Stimulated activated naive B cell treated with anti-CD40 and anti-IgM and Interleukin-4, amounts not matched to agents 10 μg/mL and 1 μg/mL and 100 μg/mL, for 72 hours (primary cell): ENCODE results near the gene TBC1D32.
"Not testable (repeated sequence)": the region's sequence is repeated elsewhere in the genome, so short reads cannot be mapped to it uniquely, and the experiment has no call there.

ENCODE experiments used
- ATAC-seq, 2 donors: fragments of 150-1000 bp; cut with Tn5 transposase; replicated peaks; 2 replicates each; pipeline ENCODE4 v1.10.0; 2021; ENCODE audit warnings: moderate library complexity in 1 of 2
- DNase-seq: peaks from one replicate; pipeline ENCODE4 v3.0.0; 2021
- H3K27ac Mint-ChIP-seq: one replicate; pipeline ENCODE4 v1.8.0; 2022; ENCODE audit warnings: mild to moderate bottlenecking, mixed read lengths
- H3K27me3 Mint-ChIP-seq, 2 donors: one replicate each; pipeline ENCODE4 v1.8.0; 2022; ENCODE audit warnings: mixed read lengths in 2 of 2
- H3K36me3 Mint-ChIP-seq, 2 donors: one replicate each; pipeline ENCODE4 v1.8.0; 2022; ENCODE audit warnings: mixed read lengths in 2 of 2, mild to moderate bottlenecking in 1 of 2
- H3K4me1 Mint-ChIP-seq, 2 donors: one replicate each; pipeline ENCODE4 v1.8.0; 2022; ENCODE audit warnings: mixed read lengths in 2 of 2, mild to moderate bottlenecking in 1 of 2
- H3K4me3 Mint-ChIP-seq, 2 donors: one replicate each; pipeline ENCODE4 v1.8.0; 2022; ENCODE audit warnings: mild to moderate bottlenecking in 2 of 2, mixed read lengths in 2 of 2, moderate library complexity in 1 of 2
- H3K9me3 Mint-ChIP-seq, 2 donors: one replicate each; pipeline ENCODE4 v1.8.0; 2022; ENCODE audit warnings: mixed read lengths in 2 of 2, mild to moderate bottlenecking in 1 of 2

The TBC1D32 gene

DNA sequence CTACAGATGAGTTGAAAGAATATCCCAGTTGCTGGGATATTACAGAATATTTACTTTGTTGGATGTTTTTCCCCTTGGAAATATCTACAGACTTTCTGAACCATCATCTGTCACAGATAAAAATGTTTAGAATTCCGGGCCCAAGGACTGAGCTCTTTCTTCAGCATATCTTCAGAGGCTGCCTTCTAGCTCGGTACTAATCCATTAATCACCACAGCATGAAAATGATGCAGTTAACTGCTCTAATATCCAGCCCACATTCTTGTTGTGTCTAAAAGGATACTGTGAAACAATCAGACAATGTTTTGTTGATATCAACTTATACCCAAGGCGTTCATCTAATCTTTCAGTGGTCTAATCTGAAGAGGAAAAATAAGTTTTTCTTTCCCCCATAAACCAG lies 247.4 kb downstream of the TBC1D32 start:
- no peak for ATAC-seq
- H3K4me1 Mint-ChIP-seq = no peaks in the 10 kb centered on the region
- H3K27ac Mint-ChIP-seq = no peak overlapping the region
- no peak overlapping the region for H3K4me3 Mint-ChIP-seq
- no peak for DNase-seq
- H3K9me3 Mint-ChIP-seq = no peaks in the 10 kb centered on the region
- H3K36me3 Mint-ChIP-seq = no peaks in the 10 kb centered on the region
- H3K27me3 Mint-ChIP-seq = no peaks in the 10 kb centered on the region

- DNase-seq (no peak), ATAC-seq (no peak)
- no peaks in the 10 kb centered on the region for H3K27me3 Mint-ChIP-seq
- no peak overlapping the region for H3K27ac Mint-ChIP-seq
- peaks cover 0 to 5% of the 10 kb centered on the region in 2 donors for H3K4me1 Mint-ChIP-seq
- no peak overlapping the region for H3K4me3 Mint-ChIP-seq
- peaks cover 0 to under 1% of the 10 kb centered on the region in 2 donors for H3K9me3 Mint-ChIP-seq
- peaks cover 2 to 5% of the 10 kb centered on the region in 2 donors for H3K36me3 Mint-ChIP-seq
Measured at GRCh38 chr6:121076119-121076518, 258.2 kb downstream of the TBC1D32 start.

- H3K4me3 Mint-ChIP-seq, H3K27me3 Mint-ChIP-seq, ATAC-seq, H3K4me1 Mint-ChIP-seq, DNase-seq, H3K27ac Mint-ChIP-seq: not testable (repeated sequence)
- peaks cover 14 to 23% of the 10 kb centered on the region in 2 donors for H3K9me3 Mint-ChIP-seq
- H3K36me3 Mint-ChIP-seq = peaks cover 24 to 28% of the 10 kb centered on the region in 2 donors
Measured at GRCh38 chr6:121068749-121069148, 265.5 kb downstream of the TBC1D32 start.

DNA sequence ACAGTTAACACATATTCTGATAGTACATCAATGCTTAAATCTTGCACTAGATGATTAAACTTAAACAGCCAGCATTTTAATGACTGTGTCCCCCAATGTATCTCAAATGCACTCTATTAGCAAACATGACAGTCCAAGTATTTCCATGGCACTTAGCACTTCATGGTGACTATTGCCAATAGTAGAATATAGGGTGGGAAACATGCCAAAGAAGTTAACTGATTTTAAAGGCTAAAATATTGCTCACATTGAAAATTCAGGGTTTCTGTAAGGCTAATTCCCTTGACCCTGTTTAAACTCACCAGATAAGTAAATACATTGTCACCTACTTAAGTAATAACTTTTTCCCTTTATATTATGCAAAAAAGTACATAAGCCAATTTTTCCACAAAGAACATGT lies 266.9 kb downstream of the TBC1D32 start:
- peaks cover 26 to 34% of the 10 kb centered on the region in 2 donors for H3K36me3 Mint-ChIP-seq
- no peaks in the 10 kb centered on the region for H3K27me3 Mint-ChIP-seq

GRCh38 chr6:121064345-121064744 lies 269.9 kb downstream of the TBC1D32 start:
- Mint-ChIP-seq H3K4me1 (no peaks in the 10 kb centered on the region), H3K27me3 (no peaks in the 10 kb centered on the region), H3K9me3 (peaks cover 20 to 22% of the 10 kb centered on the region in 2 donors), H3K4me3 (no peak overlapping the region), H3K27ac (no peak overlapping the region), H3K36me3 (peaks cover 15 to 18% of the 10 kb centered on the region in 2 donors)
- DNase-seq (no peak), ATAC-seq (no peak)

More for the DNA sequence above, 266.9 kb downstream of the TBC1D32 start:
- DNase-seq (no peak), ATAC-seq (no peak)
- Mint-ChIP-seq H3K4me3 (no peak overlapping the region), H3K4me1 (no peaks in the 10 kb centered on the region), H3K9me3 (peaks cover 19 to 28% of the 10 kb centered on the region in 2 donors), H3K27ac (no peak overlapping the region)

GRCh38 chr6:121055572-121056163 lies 278.6 kb downstream of the TBC1D32 start:
- Mint-ChIP-seq H3K4me3 (no peak overlapping the region), H3K27ac (no peak overlapping the region), H3K27me3 (no peaks in the 10 kb centered on the region), H3K9me3 (no peaks in the 10 kb centered on the region), H3K4me1 (peaks cover 0 to 5% of the 10 kb centered on the region in 2 donors), H3K36me3 (no peaks in the 10 kb centered on the region)
- ATAC-seq = peak; percentile 54 to 62
- DNase-seq = no peak

DNA sequence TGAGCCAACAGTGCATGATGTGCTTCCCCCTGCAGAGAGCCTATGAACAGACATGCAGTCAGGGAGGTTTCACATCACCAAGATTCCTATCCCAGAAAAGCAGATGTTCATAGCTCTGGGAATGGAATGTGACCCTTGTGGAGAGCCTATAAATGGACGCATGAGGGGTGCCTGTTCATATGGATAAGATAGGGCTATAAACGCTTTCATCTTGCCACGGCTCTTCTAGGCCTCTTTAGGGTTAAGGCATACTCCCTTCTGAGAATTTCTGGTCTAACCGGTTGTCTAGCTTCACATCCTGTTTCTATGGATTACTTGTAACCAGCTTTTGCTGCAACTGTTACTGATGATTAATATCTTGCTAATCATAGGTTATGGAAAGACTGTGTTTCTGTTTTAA lies 285.7 kb downstream of the TBC1D32 start:
- H3K9me3 Mint-ChIP-seq, DNase-seq, H3K4me1 Mint-ChIP-seq, ATAC-seq, H3K4me3 Mint-ChIP-seq, H3K27me3 Mint-ChIP-seq, H3K36me3 Mint-ChIP-seq, H3K27ac Mint-ChIP-seq: not testable (repeated sequence)

GRCh38 chr6:121044905-121045304 lies 289.4 kb downstream of the TBC1D32 start:
- H3K27ac Mint-ChIP-seq, H3K4me1 Mint-ChIP-seq, H3K36me3 Mint-ChIP-seq: not testable (repeated sequence)

DNA sequence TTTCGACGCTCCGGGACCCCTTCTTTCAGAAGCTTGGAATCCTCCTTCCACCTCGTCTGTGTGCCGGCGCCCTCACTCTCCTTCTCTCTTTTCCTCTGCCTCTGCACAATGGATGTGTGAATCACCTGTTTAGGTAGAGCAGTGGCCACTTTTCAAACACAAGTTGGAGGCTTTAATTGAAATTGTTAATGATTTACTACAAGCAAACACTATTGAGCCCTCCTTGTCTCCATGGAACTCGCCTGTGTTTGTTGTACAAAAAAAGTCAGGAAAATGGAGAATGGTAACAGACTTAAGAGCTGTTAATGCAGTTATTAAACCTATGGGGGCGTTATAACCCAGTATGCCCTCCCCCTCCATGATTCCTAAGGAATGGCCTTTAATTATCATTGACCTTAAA lies 290.6 kb downstream of the TBC1D32 start:
- not testable (repeated sequence) for H3K9me3 Mint-ChIP-seq, ATAC-seq, H3K4me3 Mint-ChIP-seq

More at GRCh38 chr6:121044905-121045304, 289.4 kb downstream of the TBC1D32 start:
- not testable (repeated sequence) for DNase-seq, ATAC-seq, H3K4me3 Mint-ChIP-seq, H3K9me3 Mint-ChIP-seq, H3K27me3 Mint-ChIP-seq

GRCh38 chr6:121043211-121043610 lies 291.1 kb downstream of the TBC1D32 start:
- not testable (repeated sequence) for H3K27me3 Mint-ChIP-seq, DNase-seq, H3K4me3 Mint-ChIP-seq, H3K27ac Mint-ChIP-seq, H3K36me3 Mint-ChIP-seq, ATAC-seq, H3K9me3 Mint-ChIP-seq, H3K4me1 Mint-ChIP-seq

More for the DNA sequence above, 290.6 kb downstream of the TBC1D32 start:
- not testable (repeated sequence) for DNase-seq, H3K27ac Mint-ChIP-seq, H3K36me3 Mint-ChIP-seq, H3K27me3 Mint-ChIP-seq, H3K4me1 Mint-ChIP-seq

- Mint-ChIP-seq H3K4me1 (no peaks in the 10 kb centered on the region), H3K4me3 (no peak overlapping the region), H3K36me3 (no peaks in the 10 kb centered on the region), H3K27ac (no peak overlapping the region), H3K27me3 (no peaks in the 10 kb centered on the region), H3K9me3 (peaks cover 0 to 9% of the 10 kb centered on the region in 2 donors)
- no peak for DNase-seq
- no peak for ATAC-seq
Measured at GRCh38 chr6:121042766-121043165, 291.5 kb downstream of the TBC1D32 start.

- no peak for ATAC-seq
- Mint-ChIP-seq H3K27me3 (no peaks in the 10 kb centered on the region), H3K36me3 (no peaks in the 10 kb centered on the region), H3K27ac (no peak overlapping the region), H3K4me3 (no peak overlapping the region), H3K9me3 (peaks cover 0 to 7% of the 10 kb centered on the region in 2 donors), H3K4me1 (no peaks in the 10 kb centered on the region)
- DNase-seq = no peak
Measured at GRCh38 chr6:121040831-121041230, 293.4 kb downstream of the TBC1D32 start.

- no peaks in the 10 kb centered on the region for H3K36me3 Mint-ChIP-seq
- H3K9me3 Mint-ChIP-seq = no peaks in the 10 kb centered on the region
- no peak for DNase-seq
- H3K4me3 Mint-ChIP-seq = no peak overlapping the region
- ATAC-seq = no peak
- H3K27me3 Mint-ChIP-seq = no peaks in the 10 kb centered on the region
- no peak overlapping the region for H3K27ac Mint-ChIP-seq
- H3K4me1 Mint-ChIP-seq = no peaks in the 10 kb centered on the region
Measured at GRCh38 chr6:121033091-121033490, 301.2 kb downstream of the TBC1D32 start.

DNA sequence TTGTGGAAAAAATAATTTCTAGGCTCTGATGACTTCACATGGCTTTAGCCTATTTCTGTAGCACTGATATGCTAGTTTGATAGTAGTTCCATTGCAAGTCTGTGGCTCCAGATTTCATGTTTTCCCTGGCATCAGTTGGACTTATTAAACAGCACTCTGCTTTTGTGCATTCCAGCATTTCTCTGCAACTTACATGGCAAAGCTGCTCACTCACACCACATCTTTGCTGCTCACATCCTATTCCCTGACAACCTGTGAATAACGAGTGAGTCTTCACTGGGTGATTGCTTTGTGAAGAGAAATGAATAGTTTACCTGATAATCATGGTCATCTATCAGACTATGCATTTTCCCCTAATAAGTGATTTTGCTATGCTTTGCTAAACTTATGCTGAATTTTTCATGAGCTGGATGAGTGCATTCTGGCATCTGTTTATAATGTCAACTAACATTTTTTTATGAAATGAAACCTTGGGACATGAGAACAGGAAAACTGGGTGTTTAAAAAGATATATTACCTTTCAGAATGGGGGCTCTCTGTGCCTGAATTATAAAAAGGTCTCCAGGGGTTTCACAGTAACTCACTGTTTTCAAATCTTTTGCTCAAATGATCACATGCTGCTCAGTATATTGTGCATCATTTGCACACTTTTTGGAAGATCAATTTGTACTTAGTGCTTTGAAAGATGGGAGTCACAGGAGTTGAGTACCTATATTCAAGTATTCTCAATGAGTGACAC lies 301.8 kb downstream of the TBC1D32 start:
- H3K9me3 Mint-ChIP-seq = no peaks in the 10 kb centered on the region
- H3K4me3 Mint-ChIP-seq = no peak overlapping the region

More for the DNA sequence above, 301.8 kb downstream of the TBC1D32 start:
- no peak for DNase-seq
- H3K27me3 Mint-ChIP-seq = no peaks in the 10 kb centered on the region
- no peaks in the 10 kb centered on the region for H3K36me3 Mint-ChIP-seq
- no peak for ATAC-seq
- no peak overlapping the region for H3K27ac Mint-ChIP-seq
- no peaks in the 10 kb centered on the region for H3K4me1 Mint-ChIP-seq
